ENCODE measurements around the gene IQSEC1. TPM values are rescaled to one million over a fixed set of nuclear protein-coding genes. Genes with fewer than 3 reads are reported as not detected.

The IQSEC1 gene
- total RNA-seq, 4 donors from 2014 or later, result 13.7 to 59.4 (median 35.5) TPM

DNA sequence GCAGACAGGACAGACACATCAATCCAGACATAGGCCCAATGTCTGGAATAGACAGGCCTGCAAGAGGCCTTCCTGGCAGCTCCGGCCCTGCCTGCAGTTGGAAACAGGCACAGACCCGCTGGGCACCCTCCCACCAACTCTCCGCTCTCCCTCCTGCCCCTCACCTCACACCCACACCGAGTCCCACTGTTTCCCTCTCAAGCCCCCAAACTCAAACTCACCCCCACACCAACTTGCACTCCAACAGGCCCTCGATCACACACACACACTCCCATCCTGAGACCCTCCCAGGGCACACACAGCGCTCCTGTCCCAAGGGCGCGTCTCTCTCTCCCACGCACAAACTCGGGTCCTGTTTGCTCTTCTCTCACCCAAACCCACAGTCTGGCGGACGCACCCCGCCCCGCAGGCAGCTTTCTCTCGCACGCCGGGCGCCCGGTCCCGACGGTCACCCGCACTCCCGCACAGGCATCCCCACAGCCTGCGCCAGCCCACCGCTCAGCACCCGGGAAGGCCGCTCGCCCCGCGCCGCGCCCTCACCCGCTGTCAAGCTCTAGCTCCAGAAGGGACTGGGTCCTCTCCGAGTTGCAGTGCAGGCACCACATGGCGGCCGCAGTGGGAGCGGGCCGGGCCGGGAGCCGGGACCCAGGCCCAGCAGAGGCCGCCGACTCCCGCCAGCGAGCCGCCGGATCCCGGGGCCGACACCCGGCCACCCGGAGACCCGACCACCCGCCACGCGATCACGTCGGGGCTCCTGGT lies 106.2 kb downstream of the IQSEC1 start:
- no peaks in the 10 kb centered on the region for H3K9me3 ChIP-seq
- H3K4me1 ChIP-seq, result peaks cover 0 to 47% (median 15%) of the 10 kb centered on the region in 4 donors
- peak overlapping the region; percentile 45 to 95 (median 72) for H3K4me3 ChIP-seq
- peak overlapping the region; percentile 49 to 81 (median 66) for H3K27ac ChIP-seq
- no peaks in the 10 kb centered on the region for H3K36me3 ChIP-seq
- TF ChIP-seq POLR2A (IDR thresholded peaks at IDR 0.05), result no peak
- TF ChIP-seq, protein P1, sequence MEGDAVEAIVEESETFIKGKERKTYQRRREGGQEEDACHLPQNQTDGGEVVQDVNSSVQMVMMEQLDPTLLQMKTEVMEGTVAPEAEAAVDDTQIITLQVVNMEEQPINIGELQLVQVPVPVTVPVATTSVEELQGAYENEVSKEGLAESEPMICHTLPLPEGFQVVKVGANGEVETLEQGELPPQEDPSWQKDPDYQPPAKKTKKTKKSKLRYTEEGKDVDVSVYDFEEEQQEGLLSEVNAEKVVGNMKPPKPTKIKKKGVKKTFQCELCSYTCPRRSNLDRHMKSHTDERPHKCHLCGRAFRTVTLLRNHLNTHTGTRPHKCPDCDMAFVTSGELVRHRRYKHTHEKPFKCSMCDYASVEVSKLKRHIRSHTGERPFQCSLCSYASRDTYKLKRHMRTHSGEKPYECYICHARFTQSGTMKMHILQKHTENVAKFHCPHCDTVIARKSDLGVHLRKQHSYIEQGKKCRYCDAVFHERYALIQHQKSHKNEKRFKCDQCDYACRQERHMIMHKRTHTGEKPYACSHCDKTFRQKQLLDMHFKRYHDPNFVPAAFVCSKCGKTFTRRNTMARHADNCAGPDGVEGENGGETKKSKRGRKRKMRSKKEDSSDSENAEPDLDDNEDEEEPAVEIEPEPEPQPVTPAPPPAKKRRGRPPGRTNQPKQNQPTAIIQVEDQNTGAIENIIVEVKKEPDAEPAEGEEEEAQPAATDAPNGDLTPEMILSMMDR (IDR thresholded peaks at IDR 0.05), result no peak
- no peaks in the 10 kb centered on the region for H3K27me3 ChIP-seq
- no peak for DNase-seq

DNA sequence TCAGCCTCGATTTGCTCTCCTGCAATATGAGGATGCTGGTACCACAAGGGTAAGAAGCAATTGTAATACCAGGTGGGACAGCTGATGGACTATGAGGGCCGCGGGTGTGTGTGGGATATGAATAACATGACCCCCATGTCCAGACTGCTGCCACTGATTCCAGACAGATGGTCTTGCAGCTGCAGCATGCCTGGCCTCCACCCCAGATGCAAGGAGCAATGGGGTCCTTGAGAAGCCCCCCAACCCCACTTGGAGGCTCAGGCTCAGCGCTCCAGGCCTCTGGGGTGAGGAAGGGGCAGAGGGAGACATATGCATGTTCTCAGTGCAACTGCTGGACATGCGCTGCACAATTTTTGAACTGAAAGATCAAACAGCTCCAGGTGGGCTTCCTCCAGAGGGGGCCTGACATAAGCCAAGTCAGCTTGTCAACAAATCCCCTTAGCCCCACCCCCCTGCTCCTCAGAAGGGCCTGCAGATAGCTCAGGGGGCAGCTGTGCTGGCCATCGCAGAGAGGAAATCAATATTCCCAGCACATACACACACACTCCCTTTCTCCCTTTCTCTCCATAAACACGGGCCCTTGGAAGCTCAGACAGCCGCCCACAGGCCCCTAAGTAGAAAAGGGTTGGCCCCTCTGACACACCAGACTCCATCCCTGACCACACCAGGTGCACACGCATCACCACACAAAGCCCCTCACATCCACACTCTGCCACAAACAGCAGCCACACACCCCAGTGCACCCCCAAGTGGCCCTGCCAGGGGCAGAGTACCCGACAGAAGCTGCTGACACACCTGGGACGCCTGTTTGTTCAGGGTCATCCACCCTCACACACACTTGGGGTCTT lies 107.0 kb downstream of the IQSEC1 start:
- H3K27me3 ChIP-seq, result no peaks in the 10 kb centered on the region
- H3K36me3 ChIP-seq, result no peaks in the 10 kb centered on the region
- H3K27ac ChIP-seq, result peak overlapping the region in 3 of 4 donors; percentile 19 to 81 (median 78)
- peak overlapping the region; percentile 45 to 95 (median 72) for H3K4me3 ChIP-seq
- no peak for DNase-seq
- TF ChIP-seq, protein P1 (IDR thresholded peaks at IDR 0.05), result no peak
- no peak for TF ChIP-seq POLR2A (IDR thresholded peaks at IDR 0.05)
- H3K4me1 ChIP-seq, result peaks cover 0 to 55% (median 15%) of the 10 kb centered on the region in 4 donors
- no peaks in the 10 kb centered on the region for H3K9me3 ChIP-seq

DNA sequence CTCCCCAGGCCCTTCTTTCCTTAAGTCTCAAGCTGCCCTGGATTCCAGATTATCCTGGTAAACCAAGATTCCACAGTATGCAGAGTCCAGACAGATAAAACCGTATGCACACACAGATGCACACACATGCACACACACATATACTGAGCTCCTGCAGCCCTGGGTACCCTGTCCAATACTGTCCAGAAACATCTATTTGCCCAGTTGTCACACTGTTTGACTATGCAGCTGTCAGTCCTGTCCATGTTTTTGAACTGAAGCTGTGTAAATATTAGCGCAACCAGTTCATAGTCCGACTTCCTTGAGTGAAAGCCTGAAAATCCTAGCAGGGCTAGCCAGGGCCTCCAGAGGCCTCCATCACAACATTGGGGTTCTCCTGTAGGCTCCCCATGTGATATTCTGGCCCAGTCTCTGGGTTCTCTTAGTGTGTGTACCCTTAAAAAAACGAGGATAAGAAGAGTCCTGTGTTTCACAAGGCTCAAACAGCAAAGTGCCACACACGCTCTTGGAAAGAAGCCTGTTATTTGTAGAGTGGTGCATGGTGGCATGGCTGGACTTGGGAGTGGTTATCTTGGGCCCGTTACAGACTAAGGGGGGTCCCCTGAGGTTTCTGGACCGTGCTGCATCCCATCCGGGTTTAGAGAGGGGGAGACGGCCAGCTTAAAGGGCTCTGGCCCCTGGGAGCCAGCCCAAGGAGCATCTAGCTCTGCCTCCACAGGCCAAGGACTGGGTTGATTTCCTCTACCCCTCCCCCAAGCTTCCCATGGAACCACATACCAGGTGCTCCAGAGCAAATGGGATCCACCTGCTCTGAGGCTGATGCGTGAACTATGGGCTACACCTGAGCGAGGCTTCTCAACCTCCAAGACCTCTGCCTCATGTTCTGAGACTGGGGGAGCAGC lies 108.3 kb downstream of the IQSEC1 start:
- Histone ChIP-seq H3K36me3 (no peaks in the 10 kb centered on the region), H3K27me3 (no peaks in the 10 kb centered on the region), H3K27ac (peak overlapping the region; percentile 4 to 44 (median 26)), H3K4me3 (no peak overlapping the region), H3K9me3 (no peaks in the 10 kb centered on the region), H3K4me1 (peaks cover 0 to 68% (median 15%) of the 10 kb centered on the region in 4 donors)
- DNase-seq, result no peak
- TF ChIP-seq, protein P1 (IDR thresholded peaks at IDR 0.05), result no peak
- TF ChIP-seq POLR2A (IDR thresholded peaks at IDR 0.05), result no peak

DNA sequence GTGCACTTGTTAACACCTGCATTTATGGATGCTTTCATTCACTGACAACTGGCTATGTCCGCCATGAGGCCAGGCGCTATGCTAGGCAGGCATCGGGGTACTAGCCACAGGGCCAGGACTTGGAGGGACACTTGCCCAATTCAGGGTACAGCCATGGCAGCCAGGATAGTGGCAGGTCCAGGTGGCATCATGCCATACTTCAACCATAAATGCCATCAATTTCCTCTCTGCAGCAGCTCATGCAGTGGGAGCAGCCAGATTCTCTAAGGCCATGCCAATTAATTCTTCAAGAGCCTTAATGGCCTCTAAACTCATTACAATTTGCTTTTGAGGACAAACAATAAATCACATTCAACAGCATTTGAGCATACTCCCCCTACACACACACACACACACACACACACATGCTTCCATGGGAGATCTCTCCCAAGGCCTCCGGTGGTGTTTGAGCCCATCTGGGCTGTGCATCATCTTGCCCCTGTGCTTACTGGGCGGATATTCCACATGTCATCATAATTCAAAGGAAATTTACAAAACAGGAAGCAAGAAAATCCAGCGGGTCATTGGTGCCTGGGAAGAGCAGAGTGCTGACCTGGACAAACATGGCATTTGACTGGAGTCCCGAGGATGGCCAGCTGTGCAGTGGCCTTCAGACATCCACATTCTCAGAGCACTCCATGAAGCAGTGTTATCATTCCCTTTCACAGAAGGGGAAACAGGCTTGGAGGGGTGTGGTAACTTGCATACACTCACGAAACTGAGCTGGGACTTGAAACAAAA lies 109.1 kb downstream of the IQSEC1 start:
- TF ChIP-seq POLR2A (IDR thresholded peaks at IDR 0.05), result no peak
- TF ChIP-seq, protein P1 (IDR thresholded peaks at IDR 0.05), result no peak
- Histone ChIP-seq H3K4me1 (peaks cover 0 to 72% (median 15%) of the 10 kb centered on the region in 4 donors), H3K9me3 (no peaks in the 10 kb centered on the region), H3K27me3 (no peaks in the 10 kb centered on the region), H3K27ac (peak overlapping the region; percentile 4 to 44 (median 26)), H3K4me3 (no peak overlapping the region), H3K36me3 (no peaks in the 10 kb centered on the region)
- no peak for DNase-seq

Measured in Peyer's patch (tissue), 4 donors.